Stimulated activated CD4-positive, alpha-beta T cell treated with anti-CD3 and anti-CD28 coated beads, TNF-alpha, amount 100 ng/mL, for 1 hour (primary cell): Measurements from ENCODE around the gene RAD51C.
"Not testable (repeated sequence)": the region's sequence is repeated elsewhere in the genome, so short reads cannot be mapped to it uniquely, and the experiment has no call there.

ENCODE experiments used
- DNase-seq, 3 donors: peaks; one replicate each; pipeline ENCODE4 v3.0.0-alpha.2; 2020; ENCODE audit warnings: low read depth in 3 of 3, low spot score in 1 of 3

Gene RAD51C

DNA sequence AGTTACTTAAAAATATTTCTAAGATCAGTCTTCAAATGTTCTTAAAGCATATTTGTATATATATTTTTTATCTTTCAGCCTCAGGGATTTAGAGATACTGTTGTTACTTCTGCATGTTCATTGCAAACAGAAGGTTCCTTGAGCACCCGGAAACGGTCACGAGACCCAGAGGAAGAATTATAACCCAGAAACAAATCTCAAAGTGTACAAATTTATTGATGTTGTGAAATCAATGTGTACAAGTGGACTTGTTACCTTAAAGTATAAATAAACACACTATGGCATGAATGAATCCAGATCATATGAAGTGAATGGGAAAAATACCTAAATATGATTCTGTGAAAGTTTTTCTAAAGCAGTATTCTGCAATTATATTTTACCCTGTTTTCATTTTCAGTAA is 41.6 kb downstream of the RAD51C start:
- DNase-seq = no peak

- DNase-seq = no peak
Observed at GRCh38 chr17:58734811-58735210, 42.4 kb downstream of the RAD51C start.

DNA sequence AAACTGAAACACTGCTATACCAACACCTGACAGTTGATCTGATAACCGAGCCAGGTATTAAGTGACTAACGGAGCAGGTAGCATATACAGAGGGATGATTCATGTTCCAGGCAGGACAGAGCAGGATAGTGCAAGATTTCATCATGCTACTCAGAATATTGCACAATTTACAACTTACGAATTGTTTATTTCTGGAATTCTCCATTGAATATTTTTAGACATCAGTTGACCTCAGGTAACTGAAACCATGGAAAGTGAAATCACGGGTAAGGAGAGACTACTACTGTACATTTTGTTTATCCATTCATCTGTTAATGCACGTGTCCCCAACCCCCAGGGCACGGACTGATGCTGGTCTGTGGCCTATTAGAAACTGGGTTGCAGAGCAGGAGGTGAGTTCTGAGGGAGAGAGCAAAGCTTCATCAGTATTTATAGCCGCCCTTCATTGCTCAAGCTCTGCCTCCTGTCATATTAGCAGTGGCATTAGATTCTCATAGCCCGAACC is 48.8 kb downstream of the RAD51C start:
- DNase-seq = no peak

- no peak for DNase-seq
Observed at GRCh38 chr17:58747674-58748073, 55.3 kb downstream of the RAD51C start.

GRCh38 chr17:58749627-58750026 is 57.2 kb downstream of the RAD51C start:
- DNase-seq = not testable (repeated sequence)

- no peak for DNase-seq
Observed at GRCh38 chr17:58753026-58753425, 60.6 kb downstream of the RAD51C start.

DNA sequence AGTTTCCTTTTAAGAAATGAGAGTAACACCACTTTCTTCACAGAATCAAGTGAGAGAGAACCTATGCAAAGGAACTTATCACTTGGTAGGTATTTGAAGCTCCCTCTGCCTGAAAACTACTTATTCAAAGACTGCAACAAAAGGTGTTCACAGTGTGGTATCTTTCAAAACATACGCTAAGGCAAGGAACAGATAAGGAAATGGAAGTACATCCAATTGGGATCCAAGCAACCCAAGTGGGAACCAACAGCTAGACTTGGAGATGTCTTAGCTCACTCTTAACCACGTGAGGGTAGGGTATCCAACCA is 62.8 kb downstream of the RAD51C start:
- DNase-seq = no peak

GRCh38 chr17:58755577-58756245 is 63.3 kb downstream of the RAD51C start, which contains the start of gene PPM1E:
TSS of gene PPM1E (plus strand) at chr17:58755854.
- DNase-seq = peak in 1 of 3 donors; percentile 24

DNA sequence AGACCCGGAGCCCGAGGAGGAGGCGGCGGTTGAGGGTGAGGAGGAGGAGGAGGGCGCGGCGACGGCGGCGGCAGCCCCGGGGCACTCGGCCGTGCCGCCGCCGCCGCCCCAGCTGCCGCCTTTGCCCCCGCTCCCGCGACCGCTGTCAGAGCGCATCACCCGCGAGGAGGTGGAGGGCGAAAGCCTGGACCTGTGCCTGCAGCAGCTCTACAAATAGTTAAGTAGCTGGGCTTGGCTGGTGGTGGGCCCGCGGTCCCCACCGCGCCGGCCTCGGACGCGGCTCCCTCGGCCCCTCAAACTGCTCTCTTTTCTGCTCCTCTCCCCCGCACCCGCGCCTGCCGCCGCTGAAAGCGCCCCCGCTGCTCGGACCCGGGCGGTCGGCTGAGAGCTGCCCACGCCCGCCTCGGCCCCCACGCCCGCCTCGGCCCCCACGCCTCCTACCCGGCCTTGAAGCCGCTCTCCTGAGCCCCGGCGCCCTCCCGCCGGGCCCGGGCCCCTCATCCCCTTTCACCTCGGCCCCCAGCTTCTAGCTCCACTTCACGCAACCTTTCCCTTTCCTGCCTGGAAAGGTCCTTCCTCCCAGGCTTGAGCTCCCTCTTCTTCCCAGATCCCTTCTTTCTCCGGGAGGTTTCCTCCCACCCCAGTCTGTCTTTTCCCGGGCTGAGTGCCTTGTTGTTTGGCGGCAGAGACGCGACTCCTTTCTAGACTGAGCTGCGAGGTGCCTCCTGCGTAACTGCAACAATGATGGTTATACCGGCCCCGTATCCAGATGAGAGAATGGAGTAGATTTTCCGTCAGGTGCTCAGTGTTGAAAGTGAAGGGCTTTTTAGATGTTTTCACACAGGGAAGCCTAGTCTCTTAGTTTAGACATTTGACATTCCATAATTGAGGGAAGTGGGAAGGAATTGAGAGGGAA is 64.1 kb downstream of the RAD51C start:
- DNase-seq = peak in 1 of 3 donors; percentile 3

GRCh38 chr17:58757162-58757613 is 64.8 kb downstream of the RAD51C start:
- no peak for DNase-seq

DNA sequence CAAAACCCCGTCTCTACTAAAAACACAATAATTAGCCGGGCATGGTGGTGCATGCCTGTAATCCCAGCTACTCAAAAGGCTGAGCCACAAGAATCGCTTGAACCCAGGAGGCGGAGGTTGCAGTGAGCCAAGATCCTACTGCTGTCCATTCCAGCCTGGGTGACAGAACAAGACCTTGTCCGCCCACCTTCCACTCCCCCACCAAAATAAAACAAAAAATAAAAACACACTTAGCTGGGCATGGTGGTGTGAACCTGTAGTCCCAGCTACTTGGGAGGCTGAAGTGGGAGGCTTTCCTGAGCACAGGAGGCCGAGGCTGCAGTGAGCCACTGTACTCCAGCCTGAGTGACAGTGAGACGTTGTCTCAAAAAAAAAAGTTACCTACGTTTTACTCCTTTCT is 66.5 kb downstream of the RAD51C start:
- no peak for DNase-seq

- DNase-seq = no peak
Observed at GRCh38 chr17:58759522-58759921, 67.1 kb downstream of the RAD51C start.

GRCh38 chr17:58760248-58760647 is 67.8 kb downstream of the RAD51C start:
- no peak for DNase-seq

- no peak for DNase-seq
Observed at GRCh38 chr17:58763263-58763662, 70.9 kb downstream of the RAD51C start.

DNA sequence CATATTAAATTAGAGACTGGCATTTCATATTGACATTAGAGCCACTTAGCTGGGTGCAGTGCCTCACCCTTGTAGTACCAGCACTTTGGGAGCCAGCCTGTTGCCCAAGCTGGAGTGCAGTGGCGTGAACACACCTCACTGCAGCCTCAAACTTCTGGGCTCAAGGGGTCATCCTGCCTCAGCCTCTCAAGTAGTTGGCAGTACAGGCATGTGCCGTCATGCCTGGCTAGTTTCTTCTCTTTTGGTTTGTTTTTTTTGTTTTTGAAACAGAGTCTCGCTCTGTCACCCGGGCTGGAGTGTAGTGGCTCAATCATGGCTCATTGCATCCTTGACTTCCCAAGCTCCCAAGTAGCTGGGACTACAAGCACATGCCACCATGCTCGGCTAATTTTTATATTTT is 72.0 kb downstream of the RAD51C start:
- DNase-seq = no peak

DNA sequence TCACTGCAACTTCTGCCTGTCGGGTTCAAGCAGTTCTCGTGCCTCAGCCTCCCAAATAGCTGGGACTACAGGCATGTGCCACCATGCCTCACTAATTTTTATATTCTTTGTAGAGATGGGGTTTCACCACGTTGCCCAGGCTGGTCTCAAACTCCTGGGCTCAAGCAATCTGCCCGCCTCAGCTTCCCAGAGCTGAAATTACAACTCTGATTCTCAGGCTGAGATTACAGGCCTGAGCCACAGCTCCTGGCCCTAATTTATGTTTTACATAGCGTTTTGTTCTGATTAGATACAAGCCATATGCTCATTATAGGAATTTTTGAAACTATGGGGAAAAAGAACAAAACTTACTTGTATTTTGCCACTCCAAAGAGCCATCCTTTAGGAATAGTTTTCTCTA is 86.1 kb downstream of the RAD51C start:
- not testable (repeated sequence) for DNase-seq

DNA sequence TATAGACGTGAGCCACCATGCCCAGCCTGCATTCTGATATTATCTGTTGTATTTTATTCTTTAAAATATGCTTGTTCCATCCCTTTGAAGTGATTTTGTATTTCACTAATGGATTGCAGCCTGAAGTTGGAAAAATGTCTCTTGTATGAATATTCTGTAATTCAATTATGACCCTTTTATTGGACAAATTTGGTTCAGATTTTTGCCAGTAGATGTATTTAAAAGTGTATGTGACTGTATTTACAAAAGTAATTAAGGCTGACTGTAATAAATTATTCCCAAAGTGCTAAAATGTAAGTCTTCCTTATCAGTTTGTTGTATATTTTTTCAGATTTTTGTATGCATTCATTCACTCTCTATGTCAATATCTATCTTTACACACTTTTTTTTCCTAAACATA is 87.0 kb downstream of the RAD51C start:
- DNase-seq = no peak

DNA sequence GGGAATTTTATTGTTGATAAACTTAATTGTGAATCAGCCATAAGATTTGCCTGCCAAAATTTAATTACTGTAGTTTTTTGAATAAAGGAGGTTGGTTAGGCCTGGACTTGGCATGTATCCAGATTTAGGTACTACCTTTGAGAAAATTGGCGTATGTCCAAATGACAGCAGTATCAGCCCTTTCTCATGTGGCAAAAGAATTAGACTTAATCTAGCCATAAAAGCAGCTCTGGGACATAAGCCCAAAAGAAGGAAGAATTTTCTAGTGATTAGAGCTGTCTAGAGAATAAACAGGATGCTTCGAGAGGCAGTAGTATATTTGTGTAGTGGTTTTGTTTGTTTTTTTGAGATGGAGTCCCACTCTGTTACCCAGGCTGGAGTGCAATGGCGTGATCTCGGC is 91.0 kb downstream of the RAD51C start:
- no peak for DNase-seq

DNA sequence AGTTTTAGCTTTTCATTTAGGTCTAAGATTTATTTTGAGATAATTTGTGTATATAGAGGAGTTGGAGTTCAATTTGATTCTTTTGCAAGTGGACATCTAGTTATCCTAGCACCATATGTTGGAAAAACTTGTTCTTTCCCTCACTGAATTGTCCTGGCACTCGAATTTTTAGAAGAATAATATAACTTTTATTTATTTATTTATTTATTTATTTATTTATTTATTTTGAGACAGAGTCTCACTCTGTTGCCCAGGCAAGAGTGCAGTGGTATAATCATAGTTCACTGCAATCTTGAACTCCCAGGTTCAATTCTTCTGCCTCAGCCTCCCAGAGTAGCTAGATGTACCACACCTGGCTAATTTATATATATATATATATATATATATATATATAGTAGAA is 92.7 kb downstream of the RAD51C start:
- DNase-seq = no peak
